ENCODE data around the gene TSPAN7. TPM values are rescaled to one million over a fixed set of nuclear protein-coding genes. Genes with fewer than 3 reads are reported as not detected.

The TSPAN7 gene
- total RNA-seq, 1 experiment from 2014 or later = 1.7 TPM

- Histone ChIP-seq H3K36me3 (ENCODE audit: control insufficient read depth, insufficient read depth, low read length) (no peaks in the 10 kb centered on the region), H3K4me1 (no peaks in the 10 kb centered on the region), H3K27me3 (replicated peaks; ENCODE audit: control insufficient read depth, insufficient read depth, low read length) (no peaks in the 10 kb centered on the region), H3K9me3 (no peaks in the 10 kb centered on the region), H3K4me3 (ENCODE audit: low read depth, low read length) (no peak overlapping the region)
- H3K4me1 Mint-ChIP-seq (ENCODE audit: low read depth, unreplicated experiment) = no peaks in the 10 kb centered on the region
- no TSS peak for BruUV-seq (replicated peaks)
- no peaks in the 10 kb centered on the region for H3K9me3 Mint-ChIP-seq (ENCODE audit: unreplicated experiment)
- DNase-seq = no peak
- no peak overlapping the region for H3K27ac Mint-ChIP-seq (ENCODE audit: unreplicated experiment)
- H3K27me3 Mint-ChIP-seq (ENCODE audit: insufficient read depth, unreplicated experiment) = peaks cover 3% of the 10 kb centered on the region
- no peak for TF ChIP-seq CTCF (IDR thresholded peaks at IDR 0.05; ENCODE audit: insufficient read depth in 1 of 2, low read depth in 1 of 2, low read length in 1 of 2, severe bottlenecking in 1 of 2, unreplicated experiment in 1 of 2)
- CTCF ChIA-PET = no interaction called here
- H3K4me3 Mint-ChIP-seq (ENCODE audit: unreplicated experiment) = no peak overlapping the region
- intact Hi-C loops (cut with micrococcal nuclease; ENCODE audit: unreplicated experiment) = no loop called here
- no peaks in the 10 kb centered on the region for H3K36me3 Mint-ChIP-seq (ENCODE audit: insufficient read depth, unreplicated experiment)
- POLR2A ChIA-PET = no interaction called here
These were observed 45.5 kb downstream of the TSPAN7 start for GRCh38 chrX:38606821-38607220.

GRCh38 chrX:38607976-38608375 is 46.6 kb downstream of the TSPAN7 start:
- Histone ChIP-seq H3K4me1 (no peaks in the 10 kb centered on the region), H3K27me3 (replicated peaks; ENCODE audit: control insufficient read depth, insufficient read depth, low read length) (no peaks in the 10 kb centered on the region), H3K36me3 (ENCODE audit: control insufficient read depth, insufficient read depth, low read length) (no peaks in the 10 kb centered on the region), H3K4me3 (ENCODE audit: low read depth, low read length) (no peak overlapping the region), H3K9me3 (no peaks in the 10 kb centered on the region)
- CTCF ChIA-PET = no interaction called here
- DNase-seq = no peak
- no peak overlapping the region for H3K4me3 Mint-ChIP-seq (ENCODE audit: unreplicated experiment)
- no peaks in the 10 kb centered on the region for H3K27me3 Mint-ChIP-seq (ENCODE audit: insufficient read depth, unreplicated experiment)
- no TSS peak for BruUV-seq (replicated peaks)
- POLR2A ChIA-PET = no interaction called here
- no peaks in the 10 kb centered on the region for H3K9me3 Mint-ChIP-seq (ENCODE audit: unreplicated experiment)
- TF ChIP-seq CTCF (IDR thresholded peaks at IDR 0.05; ENCODE audit: insufficient read depth in 1 of 2, low read depth in 1 of 2, low read length in 1 of 2, severe bottlenecking in 1 of 2, unreplicated experiment in 1 of 2) = no peak
- H3K27ac Mint-ChIP-seq (ENCODE audit: unreplicated experiment) = no peak overlapping the region
- H3K36me3 Mint-ChIP-seq (ENCODE audit: insufficient read depth, unreplicated experiment) = no peaks in the 10 kb centered on the region
- H3K4me1 Mint-ChIP-seq (ENCODE audit: low read depth, unreplicated experiment) = no peaks in the 10 kb centered on the region
- intact Hi-C loops (cut with micrococcal nuclease; ENCODE audit: unreplicated experiment) = no loop called here

- no peaks in the 10 kb centered on the region for H3K36me3 ChIP-seq (ENCODE audit: control insufficient read depth, insufficient read depth, low read length)
- no peak for DNase-seq
- no peaks in the 10 kb centered on the region for H3K4me1 ChIP-seq
- no peaks in the 10 kb centered on the region for H3K27me3 ChIP-seq (replicated peaks; ENCODE audit: control insufficient read depth, insufficient read depth, low read length)
- intact Hi-C loops (cut with micrococcal nuclease; ENCODE audit: unreplicated experiment) = no loop called here
- POLR2A ChIA-PET = no interaction called here
- Mint-ChIP-seq H3K9me3 (ENCODE audit: unreplicated experiment) (no peaks in the 10 kb centered on the region), H3K27ac (ENCODE audit: unreplicated experiment) (no peak overlapping the region), H3K27me3 (ENCODE audit: insufficient read depth, unreplicated experiment) (peaks cover 2% of the 10 kb centered on the region), H3K36me3 (ENCODE audit: insufficient read depth, unreplicated experiment) (no peaks in the 10 kb centered on the region), H3K4me1 (ENCODE audit: low read depth, unreplicated experiment) (no peaks in the 10 kb centered on the region), H3K4me3 (ENCODE audit: unreplicated experiment) (no peak overlapping the region)
- no peaks in the 10 kb centered on the region for H3K9me3 ChIP-seq
- BruUV-seq (replicated peaks) = no TSS peak
- CTCF ChIA-PET = no interaction called here
- TF ChIP-seq CTCF (IDR thresholded peaks at IDR 0.05; ENCODE audit: insufficient read depth in 1 of 2, low read depth in 1 of 2, low read length in 1 of 2, severe bottlenecking in 1 of 2, unreplicated experiment in 1 of 2) = no peak
- no peak overlapping the region for H3K4me3 ChIP-seq (ENCODE audit: low read depth, low read length)
These were observed 49.5 kb downstream of the TSPAN7 start for GRCh38 chrX:38610849-38611248.

All from Caco-2 (cell line).